B cell (primary cell): ENCODE data around the gene LPCAT3. TPM values are rescaled to one million over a fixed set of nuclear protein-coding genes. Genes with fewer than 3 reads are reported as not detected.

Experiments used
- ATAC-seq: fragments of 200-7000 bp; cut with Tn5 transposase; one replicate; pipeline ENCODE4 v1.10.0; 2021; ENCODE audit warnings: low read depth, mild to moderate bottlenecking, moderate number of reproducible peaks, moderate library complexity
- CTCF ChIA-PET: fragments of 350-600 bp; sonication (Branson Sonifier 250); formaldehyde crosslinking; loops from one replicate; lab custom pipeline; 2021; ENCODE audit warnings: antibody characterized with exemption, inconsistent platforms; lab: Charles Lee
- POLR2A ChIA-PET: fragments of 350-600 bp; sonication (Branson Sonifier 250); formaldehyde crosslinking; loops from one replicate; lab custom pipeline; 2021; ENCODE audit warnings: antibody characterized with exemption; lab: Charles Lee
- DNase-seq: peaks from one replicate; pipeline ENCODE4 v3.0.0; 2013
- H2AFZ ChIP-seq: 2 replicates; pipeline ENCODE4 v1.6.1; 2012; ENCODE audit warnings: mild to moderate bottlenecking, low read depth, low read length; ENCODE audit not compliant: insufficient read depth, poor library complexity, severe bottlenecking
- H3K27ac ChIP-seq, 2 donors: 1 replicate in 1 of 2; 2 replicates in 1 of 2; pipeline ENCODE4 v1.5.1; 2012 to 2013; ENCODE audit warnings: low read length in 2 of 2, mild to moderate bottlenecking in 2 of 2, moderate library complexity in 1 of 2
- H3K27me3 ChIP-seq, 4 experiments: fragments of 200-600 bp in 1 of 4; sonication (generic) in 1 of 4; replicated peaks in 1 of 4; 1 replicate in 2 of 4; 2 replicates in 2 of 4; pipeline versions ENCODE4 v1.6.1 to v1.7.0; 2013 to 2016; ENCODE audit warnings: low read length in 3 of 4, mild to moderate bottlenecking in 2 of 4, mixed read lengths in 1 of 4, moderate library complexity in 1 of 4; ENCODE audit not compliant: insufficient read depth in 4 of 4, control insufficient read depth in 3 of 4; ENCODE audit errors: control extremely low read depth in 1 of 4
- H3K36me3 ChIP-seq, 2 experiments: replicated peaks in 1 of 2; 1 replicate in 1 of 2; 2 replicates in 1 of 2; pipeline versions ENCODE4 v1.6.1 to v1.7.1; 2013; ENCODE audit warnings: low read length in 1 of 2; ENCODE audit not compliant: insufficient read depth in 2 of 2, control insufficient read depth in 1 of 2; ENCODE audit errors: control extremely low read depth in 1 of 2, extremely low read depth in 1 of 2
- H3K4me1 ChIP-seq, 2 donors: fragments of 200-600 bp in 1 of 2; sonication (generic) in 1 of 2; 1 replicate in 1 of 2; 2 replicates in 1 of 2; pipeline versions ENCODE4 v1.5.1 to v1.6.1; 2013 to 2017; ENCODE audit warnings: low read length in 2 of 2; ENCODE audit not compliant: control insufficient read depth in 2 of 2, insufficient read depth in 2 of 2
- H3K4me2 ChIP-seq: replicated peaks from 2 replicates; pipeline ENCODE3; 2012; ENCODE audit warnings: mild to moderate bottlenecking, low read depth, low read length; ENCODE audit not compliant: poor library complexity, severe bottlenecking
- H3K4me3 ChIP-seq, 5 experiments: fragments of 200-600 bp in 1 of 5; sonication (generic) in 1 of 5; 1 replicate in 3 of 5; 2 replicates in 2 of 5; pipeline versions ENCODE4 v1.5.1 to v1.7.0; 2011 to 2016; ENCODE audit warnings: low read length in 4 of 5, mild to moderate bottlenecking in 4 of 5, low read depth in 2 of 5, control low read depth in 1 of 5, moderate library complexity in 1 of 5; ENCODE audit not compliant: insufficient read depth in 1 of 5; ENCODE audit errors: control extremely low read depth in 1 of 5, extremely low read depth in 1 of 5
- H3K79me2 ChIP-seq: fragments of 200-600 bp; sonication (generic); one replicate; pipeline ENCODE4 v1.6.0; 2016; ENCODE audit warnings: low read length; ENCODE audit not compliant: control insufficient read depth, insufficient read depth
- H3K9ac ChIP-seq: fragments of 200-600 bp; sonication (generic); 2 replicates; pipeline ENCODE4 v1.6.1; 2017; ENCODE audit warnings: mild to moderate bottlenecking, low read length, moderate library complexity
- H3K9me3 ChIP-seq, 3 donors: one replicate each; pipeline versions ENCODE4 v1.6.1 to v1.7.1; 2013; ENCODE audit warnings: low read length in 2 of 3; ENCODE audit not compliant: control insufficient read depth in 2 of 3, insufficient read depth in 1 of 3; ENCODE audit errors: control extremely low read depth in 1 of 3
- H4K20me1 ChIP-seq: 2 replicates; pipeline ENCODE4 v1.6.0; 2012; ENCODE audit warnings: mild to moderate bottlenecking, low read length; ENCODE audit not compliant: insufficient read depth, control insufficient read depth, poor library complexity, severe bottlenecking
- H3K27ac Mint-ChIP-seq: one replicate; pipeline ENCODE4 v1.8.0; 2021; ENCODE audit warnings: mixed read lengths
- H3K27me3 Mint-ChIP-seq: one replicate; pipeline ENCODE4 v1.8.0; 2021; ENCODE audit warnings: mixed read lengths
- H3K4me1 Mint-ChIP-seq: one replicate; pipeline ENCODE4 v1.8.0; 2021; ENCODE audit warnings: mixed read lengths
- H3K4me3 Mint-ChIP-seq: one replicate; pipeline ENCODE4 v1.8.0; 2021; ENCODE audit warnings: mixed read lengths
- H3K9me3 Mint-ChIP-seq: one replicate; pipeline ENCODE4 v1.8.0; 2022; ENCODE audit warnings: mixed read lengths; ENCODE audit not compliant: insufficient read depth
- CTCF ChIP-seq: fragments of 200-600 bp; IDR thresholded peaks from one replicate; pipeline ENCODE4 v1.8.0; 2022; ENCODE audit warnings: antibody characterized with exemption, mild to moderate bottlenecking
- EZH2 ChIP-seq: IDR thresholded peaks from 2 replicates; pipeline ENCODE4 v1.6.1; 2012; ENCODE audit warnings: borderline replicate concordance, low read depth, mild to moderate bottlenecking, moderate library complexity, low read length; ENCODE audit not compliant: insufficient read depth, poor library complexity, severe bottlenecking
- WGBS: methylation state at CpG from one replicate; pipeline ENCODE4 v1.1.5; 2013; ENCODE audit warnings: missing lambda C conversion rate; ENCODE audit not compliant: insufficient coverage; 5-methylcytosine and 5-hydroxymethylcytosine counted together
- intact Hi-C: fragments of 100-400 bp; cut with micrococcal nuclease; formaldehyde crosslinking; loops from one replicate; pipeline ENCODE4 v1.10.0; 2022
- polyA plus RNA-seq: library from polyadenylated mRNA; depleted of rRNA; stranded (reverse); fragments of >200 nt; gene quantifications from 2 replicates; pipeline ENCODE4 v1.2.3, GENCODE V29; 2012
- total RNA-seq, 2 donors: library from RNA; stranded (reverse); fragments of 120-200 nt in 1 of 2; gene quantifications; 1 replicate in 1 of 2; 2 replicates in 1 of 2; pipeline versions ENCODE4 v1.2.3 to v1.2.4, GENCODE V29; 2013 to 2022

Gene LPCAT3
- total and polyA plus RNA-seq, 2 donors (not counting 1 experiment from before 2014, with no cell fraction given) = 17.6 to 26.2 TPM

GRCh38 chr12:7060353-7060954 lies 42.2 kb upstream of the LPCAT3 start, which contains the start of gene C1S:
C1S (plus strand) TSS chr12:7060718; CDS start chr12:7061913, 1,195 bp downstream.
- no peak within 1 kb of the TSS for H3K9ac ChIP-seq
- 78% methylated on average over 7 of the region's 10 CpGs for WGBS
- no peak within 1 kb of the TSS for H3K4me2 ChIP-seq

More at GRCh38 chr12:7060353-7060954, 42.2 kb upstream of the LPCAT3 start, which contains the start of gene C1S:
- CTCF ChIA-PET = no interaction called here
- Histone ChIP-seq H3K9me3 (no peaks in the 10 kb centered on the region), H3K79me2 (no peaks in the 10 kb centered on the region), H3K4me3 (no peak within 1 kb of the TSS), H3K36me3 (no peaks in the 10 kb centered on the region), H3K27me3 (peaks cover 0 to 11% (median 0%) of the 10 kb centered on the region in 4 experiments), H3K4me1 (no peaks in the 10 kb centered on the region), H3K27ac (no peak within 1 kb of the TSS), H4K20me1 (no peaks in the 10 kb centered on the region), H2AFZ (no peak within 1 kb of the TSS)
- no peak for TF ChIP-seq EZH2
- TF ChIP-seq CTCF = no peak
- ATAC-seq = no peak
- intact Hi-C loops = no loop called here
- H3K9me3 Mint-ChIP-seq = no peaks in the 10 kb centered on the region
- H3K27me3 Mint-ChIP-seq = peaks cover 43% of the 10 kb centered on the region
- H3K27ac Mint-ChIP-seq = no peak within 1 kb of the TSS
- POLR2A ChIA-PET = no interaction called here
- H3K4me3 Mint-ChIP-seq = no peak within 1 kb of the TSS
- H3K4me1 Mint-ChIP-seq = no peaks in the 10 kb centered on the region
- no peak for DNase-seq
